Measurements from ENCODE around the gene TMEM164. TPM values are rescaled to one million over a fixed set of nuclear protein-coding genes. Genes with fewer than 3 reads are reported as not detected.

Gene TMEM164
- total RNA-seq, 1 donor from 2014 or later, result 19.1 TPM

DNA sequence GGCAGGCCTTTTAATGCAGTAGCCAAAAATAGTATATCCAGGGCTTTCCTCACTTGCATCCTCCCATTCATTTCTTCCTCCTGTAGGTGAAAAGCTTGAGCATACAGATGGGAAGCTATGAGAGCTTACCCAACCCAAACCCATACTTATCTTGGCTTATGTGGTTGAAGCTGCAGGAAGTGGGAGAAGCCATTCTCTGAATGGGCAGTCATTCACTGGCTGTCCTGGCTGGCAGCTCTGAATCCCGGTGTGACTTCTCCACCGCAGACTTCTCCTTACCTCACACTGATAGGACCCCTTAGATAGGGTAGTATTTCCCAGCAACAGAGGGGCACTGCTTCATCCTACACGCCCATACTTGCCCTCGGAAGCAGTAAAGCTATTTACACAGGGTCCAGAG lies 189.6 kb downstream of the TMEM164 start:
- intact Hi-C loops (cut with micrococcal nuclease), result no loop called here

DNA sequence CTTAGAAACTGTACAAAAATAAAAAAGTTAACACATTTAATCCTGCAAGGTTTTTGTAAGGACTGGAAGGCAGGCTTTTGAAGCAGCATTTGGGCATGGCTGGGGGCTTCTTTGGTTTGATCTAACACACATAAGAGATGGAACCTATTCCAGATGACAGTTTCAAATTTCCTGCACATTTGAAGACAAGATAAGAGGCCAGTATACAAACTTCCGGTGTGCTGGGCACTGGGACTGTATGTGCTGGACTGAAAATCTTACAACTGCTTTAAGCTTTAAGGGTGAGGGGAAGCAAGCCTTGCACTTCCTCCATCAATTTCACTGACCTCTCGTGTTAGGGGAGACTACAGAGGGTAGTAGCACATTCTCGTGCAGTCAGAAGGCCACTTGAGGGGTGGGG lies 192.1 kb downstream of the TMEM164 start:
- intact Hi-C loops (cut with micrococcal nuclease), result no loop called here

DNA sequence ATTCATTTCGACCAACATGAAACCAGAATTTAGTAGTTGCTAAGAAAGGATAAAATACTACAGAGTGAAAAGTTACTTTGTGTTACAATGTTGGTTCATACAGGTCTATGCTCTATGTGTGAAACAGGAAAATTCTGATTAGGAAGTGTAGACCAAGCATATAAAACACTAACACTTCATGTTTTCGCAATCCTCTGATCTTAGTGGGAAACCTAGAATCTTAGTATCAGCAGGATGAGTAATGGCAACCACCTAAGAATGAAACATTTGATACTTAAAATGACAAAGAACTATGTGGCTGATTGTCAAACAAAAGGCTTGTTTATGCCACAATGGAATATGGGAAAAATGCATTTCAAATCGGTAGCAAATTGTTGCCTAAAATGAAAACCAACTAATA lies 198.9 kb downstream of the TMEM164 start:
- intact Hi-C loops (cut with micrococcal nuclease), result no loop called here

- intact Hi-C loops (cut with micrococcal nuclease), result no loop called here
Observed at GRCh38 chrX:110204986-110205385, 202.1 kb downstream of the TMEM164 start.

DNA sequence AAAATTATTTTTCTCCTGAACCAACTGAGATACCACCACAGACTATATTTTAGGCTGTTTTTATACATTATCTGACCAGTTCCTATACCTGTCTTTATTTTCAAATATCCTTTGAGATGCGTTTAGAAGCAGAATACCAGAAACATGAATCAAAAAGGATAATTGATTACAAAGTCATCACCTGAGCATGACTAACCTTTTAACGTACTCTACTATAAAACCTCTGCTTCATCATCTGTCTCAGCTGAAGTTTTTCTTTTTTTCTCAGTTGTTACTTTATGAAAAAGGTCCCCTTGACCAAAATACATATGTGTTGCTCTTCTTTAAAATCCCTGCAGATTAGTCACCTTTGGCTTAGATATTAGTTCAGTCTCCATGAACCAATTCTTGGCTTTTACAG lies 205.2 kb downstream of the TMEM164 start:
- intact Hi-C loops (cut with micrococcal nuclease), result no loop called here

DNA sequence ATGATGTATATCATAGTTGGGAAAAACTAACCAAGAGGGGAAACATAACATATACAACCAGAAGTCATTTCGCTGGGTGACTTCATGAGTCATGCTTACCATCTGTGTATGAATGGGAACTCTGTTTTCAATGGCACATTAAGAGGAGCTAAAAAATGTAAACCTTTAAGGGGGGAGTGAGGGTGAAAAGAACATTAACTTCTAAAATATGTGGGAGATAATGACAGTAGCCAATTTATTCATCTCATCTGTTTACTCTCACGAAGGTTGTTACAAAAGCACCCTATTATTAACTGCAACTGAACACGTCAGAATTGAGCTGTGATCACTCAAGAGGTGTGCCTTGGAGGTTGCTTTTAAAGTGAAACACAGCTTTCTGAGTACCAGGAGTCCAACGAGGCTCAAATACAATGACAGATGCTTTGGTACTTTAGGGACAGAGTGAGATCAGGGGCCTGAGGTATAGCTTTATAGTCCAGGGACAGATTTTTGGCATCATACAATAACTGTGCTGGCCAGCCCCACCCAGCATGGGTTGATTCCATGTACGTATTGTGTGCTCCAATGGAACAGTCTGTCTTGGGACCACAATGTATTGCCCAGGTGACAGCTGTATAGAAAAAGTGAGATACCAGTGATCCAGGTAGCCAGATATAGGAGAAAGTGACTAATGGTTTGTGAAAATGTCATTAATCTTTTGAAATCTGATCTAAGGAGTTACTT lies 207.7 kb downstream of the TMEM164 start:
- intact Hi-C loops (cut with micrococcal nuclease), result no loop called here

GRCh38 chrX:110211340-110211739 lies 208.4 kb downstream of the TMEM164 start:
- intact Hi-C loops (cut with micrococcal nuclease), result no loop called here

DNA sequence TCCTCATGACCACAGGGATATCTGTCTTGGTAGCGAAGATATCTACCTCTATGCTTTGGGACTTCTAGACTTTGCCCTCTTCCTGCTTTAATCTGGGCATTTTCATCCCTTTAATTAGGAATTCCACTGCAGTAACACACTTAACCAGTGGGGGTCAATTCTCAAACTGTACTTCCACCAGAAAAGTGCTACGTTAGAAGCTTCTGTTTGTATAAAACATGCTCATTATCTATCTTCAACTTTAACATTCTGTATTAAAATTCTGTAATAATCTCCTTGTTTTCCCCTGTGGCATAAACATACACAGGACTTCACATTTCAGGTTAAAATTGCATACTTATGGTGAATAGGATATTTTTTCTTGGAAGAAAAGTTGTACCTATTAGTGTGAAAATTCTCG lies 209.4 kb downstream of the TMEM164 start:
- intact Hi-C loops (cut with micrococcal nuclease), result no loop called here

DNA sequence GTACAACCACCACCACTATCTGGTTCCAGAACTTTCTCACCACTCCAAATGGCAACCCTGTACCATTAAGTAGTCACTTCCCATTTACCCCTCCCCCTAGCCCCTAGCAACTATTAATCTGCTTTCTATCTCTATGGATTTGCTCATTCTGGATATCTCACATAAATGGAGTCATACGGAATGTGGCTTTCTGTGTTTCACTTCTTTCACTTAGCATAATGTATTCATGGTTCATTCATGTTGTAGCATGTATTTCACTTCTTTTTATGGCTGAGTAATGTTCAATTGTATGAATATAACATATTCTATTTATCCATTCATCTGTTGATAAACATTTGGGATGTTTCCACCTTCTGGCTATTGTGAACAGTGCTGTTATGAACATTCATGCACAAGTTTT lies 210.3 kb downstream of the TMEM164 start:
- intact Hi-C loops (cut with micrococcal nuclease), result no loop called here

GRCh38 chrX:110214684-110215083 lies 211.8 kb downstream of the TMEM164 start:
- intact Hi-C loops (cut with micrococcal nuclease), result no loop called here

DNA sequence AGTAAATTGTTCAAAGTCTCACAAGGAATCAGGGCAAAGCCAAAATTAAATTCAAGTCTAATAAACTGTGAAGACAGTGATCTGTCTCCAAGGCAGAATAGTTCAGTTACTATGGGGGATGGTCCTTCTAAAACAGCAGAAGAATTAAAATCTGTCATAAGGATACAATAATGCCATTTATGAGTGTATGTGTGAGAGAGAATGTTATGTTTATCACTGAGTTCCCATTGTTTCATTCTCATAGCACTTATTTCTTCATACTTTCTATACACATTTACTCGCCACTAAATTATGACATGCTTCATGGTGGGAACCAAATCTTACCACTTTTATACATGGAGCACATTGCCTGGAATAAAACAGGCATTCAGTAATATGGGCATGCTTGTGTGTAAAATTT lies 212.5 kb downstream of the TMEM164 start:
- intact Hi-C loops (cut with micrococcal nuclease), result no loop called here

GRCh38 chrX:110216027-110216426 lies 213.1 kb downstream of the TMEM164 start:
- intact Hi-C loops (cut with micrococcal nuclease), result no loop called here

GRCh38 chrX:110218591-110218990 lies 215.7 kb downstream of the TMEM164 start:
- intact Hi-C loops (cut with micrococcal nuclease), result no loop called here

- intact Hi-C loops (cut with micrococcal nuclease), result no loop called here
Observed at GRCh38 chrX:110219920-110220319, 217.0 kb downstream of the TMEM164 start.

GRCh38 chrX:110222497-110223257 lies 219.8 kb downstream of the TMEM164 start:
- intact Hi-C loops (cut with micrococcal nuclease), result no loop called here

GRCh38 chrX:110224926-110225617 lies 222.2 kb downstream of the TMEM164 start:
- intact Hi-C loops (cut with micrococcal nuclease), result loop anchor here (5.0 kb wide), 1 partner anchor 38 kb away; no protein-coding TSS in a partner anchor

DNA sequence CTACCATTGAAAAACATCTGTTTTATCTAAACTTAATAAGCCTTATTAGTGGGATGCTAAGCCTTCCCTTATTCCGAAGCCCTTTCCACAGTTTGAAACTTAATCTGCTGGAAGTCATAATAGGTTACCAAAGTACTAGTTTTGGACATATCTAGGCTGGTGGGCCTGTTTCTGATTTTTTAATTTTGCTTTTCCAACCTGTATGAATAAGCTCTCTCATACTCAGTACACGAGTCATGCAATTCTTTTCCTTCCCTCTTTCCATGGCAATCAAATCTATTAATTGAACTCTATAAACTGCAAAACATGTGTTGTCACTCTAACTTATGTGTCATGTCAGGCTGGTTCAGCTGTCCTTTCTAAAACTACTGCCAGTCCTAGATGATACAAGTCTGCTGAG lies 224.0 kb downstream of the TMEM164 start:
- intact Hi-C loops (cut with micrococcal nuclease), result loop anchor here (5.0 kb wide), 1 partner anchor 40 kb away; no protein-coding TSS in a partner anchor
